Measurements from ENCODE around the gene CAMSAP1. TPM values are rescaled to one million over a fixed set of nuclear protein-coding genes. Genes with fewer than 3 reads are reported as not detected.

The CAMSAP1 gene
- total and polyA plus RNA-seq, 2 of the 4 experiments (the other 2 are of a cell fraction): 8.2 to 19.5 TPM

DNA sequence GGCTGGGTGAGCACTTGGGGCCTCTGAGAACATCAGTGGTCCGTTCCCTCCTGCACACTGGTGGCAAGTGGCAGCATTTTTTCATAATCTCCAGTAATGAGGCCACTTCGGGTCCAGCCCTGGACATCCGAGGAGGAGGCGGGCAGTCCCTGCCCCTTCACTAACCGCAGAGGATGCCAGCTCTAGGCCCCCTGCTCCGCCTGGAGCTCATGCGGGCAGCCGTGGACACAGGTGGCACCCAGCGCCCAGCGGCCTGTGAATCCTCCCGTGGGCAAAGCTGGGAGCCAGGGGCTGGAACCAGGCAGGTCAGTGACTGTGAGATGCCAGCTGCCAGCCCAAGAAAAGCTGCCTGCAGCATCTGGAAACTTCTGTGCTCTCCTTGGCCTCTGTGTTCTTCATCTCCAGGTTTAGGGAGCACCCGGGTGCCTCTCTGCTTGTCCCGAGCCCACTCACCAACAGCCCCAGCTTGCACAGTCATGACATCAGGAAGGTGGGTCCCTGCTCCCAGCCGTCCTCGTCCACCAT, 112.9 kb downstream of the CAMSAP1 start:
- Histone ChIP-seq H2AFZ (replicated peaks; ENCODE audit: low read length, poor library complexity) (no peak overlapping the region), H3K27ac (ENCODE audit: insufficient read depth, low read length) (no peak overlapping the region), H4K5ac (ENCODE audit: low read depth, low read length) (no peak overlapping the region), H4K20me1 (ENCODE audit: insufficient read depth, low read length) (no peaks in the 10 kb centered on the region), H3K79me1 (ENCODE audit: low read depth in 1 of 2, low read length in 2 of 2) (no peaks in the 10 kb centered on the region), H4K8ac (ENCODE audit: low read depth in 2 of 2, low read length in 2 of 2) (no peak overlapping the region), H2BK15ac (ENCODE audit: low read depth, low read length) (no peak overlapping the region), H3K27me3 (ENCODE audit: control insufficient read depth, insufficient read depth, low read length) (peaks cover 18% of the 10 kb centered on the region), H2AK9ac (replicated peaks; ENCODE audit: low read depth, low read length, poor library complexity) (no peak overlapping the region), H4K91ac (ENCODE audit: insufficient read depth, low read depth, low read length) (no peak overlapping the region), H2AK5ac (ENCODE audit: low read depth, low read length) (no peak overlapping the region), H3K4me2 (ENCODE audit: low read depth, low read length) (no peak overlapping the region), H3K4me3 (ENCODE audit: insufficient read depth, low read depth, low read length) (no peak overlapping the region), H3K18ac (ENCODE audit: low read depth, low read length) (no peak overlapping the region), H3K4me1 (ENCODE audit: control insufficient read depth, insufficient read depth, low read length) (no peaks in the 10 kb centered on the region), H3K14ac (replicated peaks; ENCODE audit: low read depth, low read length) (no peak overlapping the region), H2BK5ac (ENCODE audit: low read depth, low read length, poor library complexity, severe bottlenecking) (no peak overlapping the region), H3K9me3 (ENCODE audit: control insufficient read depth, insufficient read depth, low read length) (no peaks in the 10 kb centered on the region), H3K9ac (ENCODE audit: low read depth, low read length) (no peak overlapping the region), H2BK20ac (ENCODE audit: low read depth, low read length) (no peak overlapping the region), H3K23ac (ENCODE audit: low read depth, low read length) (no peak overlapping the region), H2BK120ac (ENCODE audit: low read depth, low read length) (no peak overlapping the region), H3K4ac (ENCODE audit: low read depth, low read length) (no peak overlapping the region), H3K36me3 (ENCODE audit: control insufficient read depth, insufficient read depth, low read length) (no peaks in the 10 kb centered on the region), H3K9me1 (ENCODE audit: insufficient read depth, low read length) (no peaks in the 10 kb centered on the region), H3K56ac (ENCODE audit: extremely low read depth, insufficient read depth, low read length) (no peak overlapping the region)
- in situ Hi-C loops (cut with MboI; ENCODE audit: low sequenced_read_pairs) (no loop called here), intact Hi-C loops (cut with micrococcal nuclease) (loop anchor here (10.0 kb wide), 1 partner anchor 190 kb away; no protein-coding TSS in a partner anchor), dilution Hi-C loops (cut with HindIII; ENCODE audit: low sequenced_read_pairs, unreplicated experiment) (no loop called here)
- POLR2A ChIA-PET (ENCODE audit: unreplicated experiment): no interaction called here
- CTCF ChIA-PET: no interaction called here
- WGBS, 2 experiments (ENCODE audit: extremely low coverage in 2 of 2, insufficient read length in 1 of 2): 75% methylated on average over 10 of the region's 15 CpGs; no CpG with 5 or more reads in 1 of the 2 experiments
- no peak for DNase-seq
- TF ChIP-seq MAZ (IDR thresholded peaks at IDR 0.05; ENCODE audit: borderline replicate concordance, low read depth, low read length): no peak
- TF ChIP-seq RAD21 (IDR thresholded peaks at IDR 0.05; ENCODE audit: low read length): no peak
- no peak for TF ChIP-seq CEBPB (IDR thresholded peaks at IDR 0.05; ENCODE audit: low read depth, low read length)
- TF ChIP-seq BHLHE40 (IDR thresholded peaks at IDR 0.05; ENCODE audit: low read depth, low read length): no peak
- no peak for TF ChIP-seq POLR2A (IDR thresholded peaks at IDR 0.05; ENCODE audit: low read depth, low read length)
- TF ChIP-seq, protein P1, sequence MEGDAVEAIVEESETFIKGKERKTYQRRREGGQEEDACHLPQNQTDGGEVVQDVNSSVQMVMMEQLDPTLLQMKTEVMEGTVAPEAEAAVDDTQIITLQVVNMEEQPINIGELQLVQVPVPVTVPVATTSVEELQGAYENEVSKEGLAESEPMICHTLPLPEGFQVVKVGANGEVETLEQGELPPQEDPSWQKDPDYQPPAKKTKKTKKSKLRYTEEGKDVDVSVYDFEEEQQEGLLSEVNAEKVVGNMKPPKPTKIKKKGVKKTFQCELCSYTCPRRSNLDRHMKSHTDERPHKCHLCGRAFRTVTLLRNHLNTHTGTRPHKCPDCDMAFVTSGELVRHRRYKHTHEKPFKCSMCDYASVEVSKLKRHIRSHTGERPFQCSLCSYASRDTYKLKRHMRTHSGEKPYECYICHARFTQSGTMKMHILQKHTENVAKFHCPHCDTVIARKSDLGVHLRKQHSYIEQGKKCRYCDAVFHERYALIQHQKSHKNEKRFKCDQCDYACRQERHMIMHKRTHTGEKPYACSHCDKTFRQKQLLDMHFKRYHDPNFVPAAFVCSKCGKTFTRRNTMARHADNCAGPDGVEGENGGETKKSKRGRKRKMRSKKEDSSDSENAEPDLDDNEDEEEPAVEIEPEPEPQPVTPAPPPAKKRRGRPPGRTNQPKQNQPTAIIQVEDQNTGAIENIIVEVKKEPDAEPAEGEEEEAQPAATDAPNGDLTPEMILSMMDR (conservative IDR thresholded peaks at IDR 0.05; ENCODE audit: low read depth, low read length): no peak
- TF ChIP-seq, protein P2, sequence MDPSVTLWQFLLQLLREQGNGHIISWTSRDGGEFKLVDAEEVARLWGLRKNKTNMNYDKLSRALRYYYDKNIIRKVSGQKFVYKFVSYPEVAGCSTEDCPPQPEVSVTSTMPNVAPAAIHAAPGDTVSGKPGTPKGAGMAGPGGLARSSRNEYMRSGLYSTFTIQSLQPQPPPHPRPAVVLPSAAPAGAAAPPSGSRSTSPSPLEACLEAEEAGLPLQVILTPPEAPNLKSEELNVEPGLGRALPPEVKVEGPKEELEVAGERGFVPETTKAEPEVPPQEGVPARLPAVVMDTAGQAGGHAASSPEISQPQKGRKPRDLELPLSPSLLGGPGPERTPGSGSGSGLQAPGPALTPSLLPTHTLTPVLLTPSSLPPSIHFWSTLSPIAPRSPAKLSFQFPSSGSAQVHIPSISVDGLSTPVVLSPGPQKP (IDR thresholded peaks at IDR 0.05; ENCODE audit: borderline replicate concordance, low read depth, low read length): no peak
- TF ChIP-seq NFE2L2 (IDR thresholded peaks at IDR 0.05; ENCODE audit: low read depth, low read length): no peak
- TF ChIP-seq MAFK (IDR thresholded peaks at IDR 0.05; ENCODE audit: low read depth, low read length): no peak
- no peak for ATAC-seq (ENCODE audit: low read depth)
- BruUV-seq (replicated peaks): no TSS peak

All from IMR-90 (cell line).